NCI-H524 treated with DMSO at 0.1 percent for 48 hours (cell line): ENCODE measurements around the gene CLSTN2.

Experiments
- DNase-seq: peaks from one replicate; lab custom pipeline; 2025; lab: John Stamatoyannopoulos, UW

CLSTN2 gene

DNA sequence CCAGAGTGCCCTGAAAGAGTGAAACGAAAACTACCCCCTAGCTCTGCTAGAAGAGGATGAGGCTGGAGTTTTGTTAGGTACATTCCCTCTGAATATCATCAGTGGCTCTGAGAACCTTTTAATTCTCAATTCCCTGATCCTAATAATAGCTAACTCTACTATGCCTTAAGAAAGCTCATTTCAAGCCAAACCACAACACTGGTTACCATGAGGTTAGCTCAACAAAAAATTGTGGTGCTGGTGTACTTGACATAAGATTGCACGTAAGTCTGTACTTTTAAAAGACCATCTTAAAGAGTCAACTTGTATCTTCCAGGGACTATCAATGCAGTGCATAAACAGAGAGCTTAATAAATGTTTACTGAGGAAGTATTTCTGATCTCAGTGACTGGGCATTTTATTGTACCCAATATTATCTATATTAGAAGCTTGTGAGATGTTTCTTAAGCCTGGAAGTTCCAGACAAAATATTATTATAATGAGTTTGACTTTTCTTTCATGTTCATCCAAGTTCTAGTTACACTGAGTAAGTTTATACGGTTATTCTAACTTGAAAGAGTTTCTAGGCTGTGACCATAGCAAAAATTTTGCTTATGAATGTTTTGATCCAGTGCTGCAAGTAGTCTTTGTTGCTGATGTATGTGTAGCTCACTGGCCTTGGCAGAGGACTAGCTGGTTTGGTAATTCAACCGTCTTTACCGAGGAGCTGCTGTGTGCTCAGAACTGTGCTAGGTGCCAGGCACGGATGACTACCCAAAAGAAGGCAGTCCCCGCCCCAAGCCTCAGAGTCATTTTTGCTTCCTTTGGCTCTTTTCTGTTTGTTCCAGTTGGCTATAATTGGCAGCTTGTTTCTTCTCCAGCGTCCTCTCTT lies 408.5 kb downstream of the CLSTN2 start:
- DNase-seq: no peak

DNA sequence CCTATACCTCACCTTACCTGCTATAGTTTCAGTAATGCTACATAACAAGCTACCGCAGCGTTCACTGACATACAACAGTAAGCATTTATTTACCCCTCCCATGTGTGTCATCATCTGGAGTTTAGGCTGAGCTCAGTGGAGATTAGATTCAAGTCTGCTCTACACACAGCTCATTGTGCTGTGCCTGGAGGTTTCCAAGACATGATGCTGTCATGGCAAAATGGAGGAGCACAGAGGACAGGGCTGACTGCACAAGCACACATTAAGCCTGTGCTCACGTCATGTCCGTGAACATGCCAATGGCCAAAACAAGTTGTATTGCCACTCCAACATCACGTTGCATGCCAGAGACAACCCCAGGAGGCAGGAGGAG lies 409.1 kb downstream of the CLSTN2 start:
- DNase-seq: no peak

DNA sequence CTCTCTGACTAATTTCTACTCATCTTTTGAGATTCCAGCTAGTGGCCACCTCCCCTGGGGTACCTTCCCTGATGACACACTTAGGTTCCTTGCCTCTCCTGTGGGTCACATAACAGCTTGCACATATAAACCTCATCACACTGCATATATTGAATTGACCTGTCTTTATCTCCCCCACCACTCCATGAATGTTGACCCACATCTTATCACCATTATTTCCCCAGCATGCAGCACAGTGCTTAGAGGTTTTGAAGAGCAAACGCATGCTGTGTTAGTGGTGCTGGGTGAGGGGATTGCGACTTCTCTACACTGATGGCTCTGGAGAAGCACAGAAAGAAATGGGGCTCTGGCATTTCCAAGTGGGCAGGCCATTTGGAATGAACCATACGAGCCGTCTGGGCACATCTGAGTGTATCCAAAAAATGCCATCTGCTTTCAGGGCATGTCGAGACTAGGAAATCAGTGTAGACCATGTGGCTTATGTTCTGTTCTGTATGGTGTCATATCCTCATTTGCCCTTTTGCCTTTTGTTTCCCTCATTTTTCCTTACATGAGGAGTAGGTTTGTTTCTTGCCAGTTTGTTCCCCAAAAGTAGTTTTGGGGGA lies 409.7 kb downstream of the CLSTN2 start:
- DNase-seq: peak; percentile 74

DNA sequence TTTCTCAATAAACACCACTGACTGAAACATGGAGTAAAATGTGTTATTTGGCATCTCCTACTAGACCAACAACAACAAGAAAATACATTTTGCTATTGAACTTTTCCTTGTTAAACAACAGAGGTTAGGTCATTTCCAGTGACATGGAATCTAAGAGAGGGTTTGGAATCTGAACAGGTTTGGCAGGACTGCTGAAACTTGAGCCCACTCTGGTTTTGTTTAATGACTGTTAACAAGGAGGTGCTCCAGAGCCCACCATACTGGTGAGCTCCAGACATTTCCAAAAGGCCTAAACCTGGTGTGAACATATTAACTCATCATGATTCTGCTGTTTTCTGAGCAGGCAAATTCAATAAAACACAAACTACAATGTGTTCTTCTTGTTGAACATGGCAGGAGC lies 412.2 kb downstream of the CLSTN2 start:
- DNase-seq: no peak

DNA sequence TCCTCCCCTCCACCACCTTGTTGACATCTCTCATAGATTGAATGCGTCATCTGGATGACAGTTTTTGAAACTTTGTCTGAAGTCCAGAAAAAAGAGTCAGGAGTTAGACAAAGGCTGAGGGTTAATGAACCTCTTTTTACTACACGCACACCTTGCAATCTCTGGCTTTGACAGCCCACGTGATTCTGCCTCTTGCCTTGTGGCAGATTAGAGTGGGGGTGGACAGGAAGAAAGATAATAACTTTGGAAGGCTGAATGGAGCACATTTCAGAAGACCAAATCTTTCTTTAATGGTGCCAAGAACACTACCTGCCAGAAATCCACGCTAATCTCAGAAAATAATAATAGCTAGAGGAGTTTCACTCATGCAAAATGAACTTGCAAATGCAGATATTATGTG lies 415.0 kb downstream of the CLSTN2 start:
- no peak for DNase-seq

DNA sequence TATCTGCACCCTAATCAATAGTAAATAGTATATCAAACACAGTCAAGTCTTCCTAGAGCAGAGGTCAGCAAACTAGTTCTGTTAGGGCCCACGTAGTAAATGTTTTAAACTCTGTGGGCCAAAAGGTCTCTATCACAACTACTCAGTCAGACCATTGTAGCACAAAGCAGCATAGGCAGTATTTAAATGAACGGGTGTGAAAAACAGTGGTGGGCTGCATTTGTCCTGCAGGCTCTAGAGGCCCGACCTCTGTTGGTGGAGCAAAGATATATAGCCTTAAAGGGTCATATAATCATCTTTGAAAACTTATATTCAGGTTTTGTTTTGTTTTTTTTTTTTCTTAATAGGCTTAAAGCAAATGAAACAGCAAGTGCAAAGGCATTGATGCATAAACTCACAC lies 416.5 kb downstream of the CLSTN2 start:
- no peak for DNase-seq

DNA sequence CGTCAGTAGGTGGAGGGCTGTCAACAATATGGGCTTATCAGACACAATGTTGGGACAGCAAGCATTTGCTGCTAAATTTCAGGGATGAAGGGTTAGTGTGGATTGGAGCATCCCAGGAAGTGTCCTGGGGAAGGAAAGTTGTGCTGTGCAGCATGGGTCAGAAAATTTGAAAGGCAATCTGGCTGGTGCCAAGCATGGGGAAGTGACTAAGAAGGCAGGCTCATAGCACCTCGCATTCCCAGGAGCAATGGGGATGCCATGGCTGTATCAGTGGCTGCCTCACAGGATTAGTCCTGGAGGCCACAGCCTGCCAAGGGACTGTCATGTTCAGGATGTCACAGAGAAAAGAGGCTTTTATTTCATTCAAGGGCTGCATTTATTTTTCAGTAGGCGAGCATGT lies 420.5 kb downstream of the CLSTN2 start:
- no peak for DNase-seq

DNA sequence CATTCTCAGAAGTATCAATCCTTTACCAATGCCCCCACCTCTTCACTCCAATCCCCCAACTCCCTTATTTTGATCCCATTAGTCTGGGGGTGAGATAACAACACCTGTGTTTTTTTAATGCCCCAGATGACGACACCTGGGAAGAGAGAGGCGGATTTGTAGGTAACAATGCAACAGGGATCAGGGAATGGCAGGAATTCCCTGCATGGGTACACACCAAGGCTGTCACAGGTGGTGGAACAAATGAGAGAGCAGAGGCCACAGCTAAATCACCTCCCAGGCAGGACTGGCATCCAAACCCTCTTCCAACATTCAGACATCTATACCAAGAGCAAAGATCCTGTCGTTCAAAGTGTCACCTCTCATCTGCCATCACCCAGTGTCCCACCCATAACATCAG lies 423.7 kb downstream of the CLSTN2 start:
- DNase-seq: no peak

DNA sequence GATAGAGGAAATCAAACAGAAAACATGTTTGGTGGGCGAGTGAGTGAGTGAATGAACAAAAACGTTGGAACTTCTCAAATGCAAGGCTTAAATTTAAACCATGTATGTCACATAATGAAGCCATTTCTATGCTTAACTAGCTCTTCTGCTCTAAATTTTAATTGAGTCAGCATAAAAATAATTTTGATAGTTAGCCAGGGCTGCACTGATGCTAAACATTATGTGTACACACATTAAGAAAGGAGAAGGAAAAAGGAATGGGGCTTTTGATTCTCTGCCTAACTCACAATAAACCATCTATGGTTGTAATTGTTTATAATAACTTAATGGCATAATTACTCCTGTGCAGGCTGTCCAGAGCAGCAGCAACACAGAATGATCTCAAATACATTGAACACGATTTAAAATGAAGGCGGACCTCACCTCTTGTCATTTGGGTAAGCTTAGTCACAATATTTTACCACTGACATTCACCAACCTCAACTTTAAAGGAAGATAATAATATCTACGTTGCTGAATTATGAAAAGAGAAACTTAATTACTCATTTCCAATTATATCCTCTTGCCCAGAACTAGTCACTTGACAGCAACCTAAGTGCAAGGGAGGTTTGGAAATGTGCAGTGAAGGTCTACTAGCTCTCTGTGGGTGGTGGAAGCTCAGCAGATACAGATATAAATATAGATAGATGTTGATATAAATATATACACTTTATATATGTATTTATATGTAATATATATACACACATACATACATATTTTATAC lies 424.4 kb downstream of the CLSTN2 start:
- no peak for DNase-seq

DNA sequence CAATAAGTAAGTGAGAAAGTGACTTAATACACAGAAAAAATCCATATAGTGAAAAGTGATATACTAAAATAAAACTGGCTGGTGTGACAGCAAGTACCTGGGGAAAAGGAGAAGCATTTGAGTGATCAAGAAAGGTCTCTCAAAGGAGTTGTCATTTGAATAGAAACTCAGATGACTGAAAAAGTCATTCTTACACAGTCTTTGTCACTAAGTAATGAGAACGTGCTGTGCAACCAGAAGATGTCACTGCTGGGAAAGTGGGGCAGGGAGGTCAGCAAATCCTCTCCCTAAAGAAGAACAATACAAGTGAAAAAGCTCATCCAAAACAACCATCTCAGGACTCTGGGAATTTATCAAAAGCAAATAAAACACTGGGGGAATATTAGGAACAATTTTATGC lies 425.3 kb downstream of the CLSTN2 start:
- no peak for DNase-seq

DNA sequence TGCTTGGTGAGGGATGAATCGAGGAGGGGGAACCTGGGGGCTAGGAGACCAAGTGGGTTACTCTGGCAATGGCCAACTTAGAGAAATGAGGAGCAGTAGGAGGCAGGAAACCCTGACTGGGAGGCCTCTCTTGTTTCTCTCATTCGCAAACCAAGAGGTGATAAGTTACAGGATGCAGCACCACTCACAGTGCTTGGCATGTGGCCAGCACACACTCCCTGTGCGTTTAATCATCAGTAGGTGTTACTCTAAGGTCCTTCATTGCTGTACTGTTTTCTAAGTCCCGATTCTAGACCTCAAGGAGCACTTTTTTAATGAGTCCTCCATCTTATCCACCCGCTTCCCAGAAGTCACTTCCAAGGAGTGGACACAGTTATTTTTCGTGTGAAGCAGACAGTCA lies 428.8 kb downstream of the CLSTN2 start:
- no peak for DNase-seq

DNA sequence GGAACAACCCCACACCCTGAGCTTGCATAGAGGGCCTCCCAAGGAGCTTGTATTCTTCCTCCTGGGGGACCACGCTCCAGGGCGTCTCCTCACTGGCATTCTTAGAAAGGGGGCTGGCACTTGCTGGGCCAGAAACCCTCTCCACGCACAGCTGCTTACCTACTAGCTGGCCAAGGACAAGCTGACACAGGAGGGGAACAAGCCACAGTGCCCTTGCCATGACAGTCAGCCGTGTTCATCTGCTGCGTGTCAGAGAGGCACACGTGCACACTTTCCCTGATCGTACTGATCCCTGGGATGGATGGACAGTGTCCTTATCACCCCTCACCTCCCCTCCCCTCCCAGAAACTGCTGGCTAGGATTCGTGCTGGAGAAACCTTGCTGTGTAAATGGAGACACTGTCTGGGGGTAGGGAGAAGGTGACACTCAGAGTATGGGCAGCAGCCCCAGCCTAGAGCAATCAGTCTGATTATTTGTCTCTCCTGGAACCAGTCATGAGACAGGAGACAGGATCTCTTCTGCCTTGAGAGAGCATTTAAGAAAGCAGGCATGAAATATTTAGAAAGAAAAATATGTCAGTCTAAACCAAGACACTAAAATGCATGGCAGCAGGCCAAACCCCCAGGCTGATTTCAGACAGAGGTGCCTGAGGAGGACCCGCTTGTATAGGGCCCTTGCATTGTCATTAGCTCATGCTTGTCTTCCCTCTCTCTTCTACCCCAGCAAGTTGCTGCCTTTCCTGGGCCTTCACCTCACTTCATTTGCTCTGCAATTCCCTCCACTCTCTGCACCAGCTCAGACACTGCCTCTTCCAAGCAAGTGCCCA lies 431.1 kb downstream of the CLSTN2 start:
- DNase-seq: no peak

DNA sequence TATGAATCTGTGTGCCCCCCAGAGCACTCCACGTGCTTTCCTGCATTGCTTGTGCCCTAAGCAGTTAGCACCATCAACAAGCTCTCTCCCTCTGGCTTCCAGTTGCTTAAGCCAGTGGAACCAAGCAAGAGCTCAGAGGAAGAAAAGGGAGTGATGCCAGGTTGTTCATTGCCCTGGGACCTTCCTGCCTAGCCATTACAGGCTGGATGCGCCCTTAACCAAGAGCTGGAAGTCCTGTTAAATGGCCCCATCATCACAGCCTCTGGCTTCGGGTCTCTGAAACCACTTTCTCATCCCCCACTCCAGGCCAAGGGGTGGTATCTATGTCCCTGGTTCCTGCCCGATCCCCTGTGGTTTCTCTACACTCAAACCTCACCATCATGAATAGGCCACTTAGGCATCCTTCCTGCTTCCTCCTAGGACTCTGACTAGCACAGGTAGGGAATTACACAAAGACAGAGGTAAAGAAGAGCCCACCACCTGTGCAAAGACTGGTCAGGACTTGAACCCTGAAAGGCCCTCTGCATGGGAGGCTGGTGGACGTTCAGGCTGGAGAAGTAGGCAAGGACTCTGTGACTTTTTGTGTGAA lies 433.3 kb downstream of the CLSTN2 start:
- DNase-seq: no peak

DNA sequence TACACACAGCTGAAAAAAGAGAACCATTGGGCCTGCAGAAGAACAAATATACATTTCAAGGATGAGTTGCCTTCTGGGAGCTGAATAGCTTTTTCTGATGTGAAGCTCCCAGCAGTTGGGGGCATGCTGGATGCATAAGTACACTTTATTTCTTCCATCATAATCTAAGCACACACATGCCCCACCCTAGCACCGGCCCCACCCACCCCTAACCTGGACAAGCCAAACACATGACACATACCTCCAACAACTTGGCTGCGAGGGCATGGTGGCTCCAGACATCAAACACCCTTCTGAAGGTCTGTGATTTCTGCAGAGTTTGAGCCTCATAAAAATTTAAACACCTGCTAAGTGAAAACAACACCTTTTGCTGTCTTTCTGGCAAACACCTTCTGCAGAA lies 435.7 kb downstream of the CLSTN2 start:
- no peak for DNase-seq

DNA sequence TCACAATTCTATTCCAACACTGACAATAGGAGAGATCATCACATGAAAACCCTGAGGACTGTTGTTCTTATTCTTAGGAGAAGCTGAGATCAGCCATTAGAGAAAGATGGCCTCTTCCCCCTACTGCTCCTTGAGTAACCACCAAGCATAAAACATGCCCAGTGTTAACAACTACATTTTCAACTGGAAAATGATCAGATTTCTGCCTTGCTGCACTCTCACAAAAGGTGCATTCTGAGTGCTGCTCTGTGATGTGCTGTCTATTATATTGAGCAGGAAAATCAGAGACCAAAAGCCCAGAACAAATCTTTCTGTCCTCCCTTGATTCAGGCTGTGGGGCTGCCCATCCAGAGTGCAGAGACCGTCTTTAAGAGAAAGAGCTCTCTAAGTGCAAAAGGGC lies 438.2 kb downstream of the CLSTN2 start:
- no peak for DNase-seq

DNA sequence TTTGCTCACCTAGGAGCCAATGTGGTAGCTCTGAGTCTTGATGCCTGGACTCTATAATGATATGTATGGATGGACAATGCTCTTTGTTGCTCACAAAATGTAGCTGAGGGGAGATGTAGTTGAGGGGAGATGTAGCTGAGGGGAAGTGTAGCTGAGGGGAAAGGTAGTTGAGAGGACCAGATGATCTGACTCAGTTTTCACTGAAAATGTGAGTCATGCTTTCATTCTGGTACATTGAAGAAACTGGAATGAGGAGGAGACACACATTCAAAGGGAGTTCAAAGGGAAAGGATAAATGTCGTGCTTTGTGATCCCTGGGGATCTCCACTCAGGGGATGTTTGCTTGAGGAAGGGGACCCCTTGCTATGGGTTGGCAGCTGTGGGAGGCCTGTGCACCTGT lies 440.0 kb downstream of the CLSTN2 start:
- DNase-seq: no peak

DNA sequence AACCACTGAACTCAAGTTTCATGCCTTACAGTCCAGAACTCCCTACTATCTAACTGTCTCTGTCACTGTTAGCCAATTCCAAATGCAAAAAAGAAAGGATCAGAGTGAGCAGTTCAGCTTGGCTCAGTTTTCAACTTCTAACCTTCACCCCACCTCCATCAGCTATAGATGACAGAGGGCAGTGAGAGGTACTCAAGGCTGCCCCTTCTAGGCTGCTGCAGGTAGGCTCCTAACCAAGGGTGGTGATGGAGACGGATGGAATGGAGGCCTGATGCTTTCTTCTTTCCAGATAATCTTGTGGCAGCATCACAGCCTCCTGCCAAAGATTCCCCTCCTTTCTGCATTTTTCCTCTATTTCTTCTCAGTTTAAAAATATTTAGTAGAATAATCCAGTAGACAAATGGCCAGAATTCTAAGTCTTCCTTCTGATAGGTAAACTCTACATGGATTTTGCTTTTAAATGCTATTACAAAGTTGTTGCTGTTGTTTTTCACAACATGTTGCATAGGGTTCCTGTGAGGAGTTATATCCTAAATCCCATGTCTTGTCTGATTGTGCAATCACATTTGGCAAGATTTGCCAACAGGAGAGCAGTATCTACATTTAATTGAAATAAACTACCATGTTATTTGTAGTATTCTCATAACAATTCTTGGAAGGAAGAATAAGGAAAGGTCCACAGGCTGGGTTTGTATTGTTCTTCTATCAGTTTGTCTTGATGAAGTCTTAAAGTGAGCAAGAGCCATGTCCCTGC lies 441.3 kb downstream of the CLSTN2 start:
- DNase-seq: no peak

DNA sequence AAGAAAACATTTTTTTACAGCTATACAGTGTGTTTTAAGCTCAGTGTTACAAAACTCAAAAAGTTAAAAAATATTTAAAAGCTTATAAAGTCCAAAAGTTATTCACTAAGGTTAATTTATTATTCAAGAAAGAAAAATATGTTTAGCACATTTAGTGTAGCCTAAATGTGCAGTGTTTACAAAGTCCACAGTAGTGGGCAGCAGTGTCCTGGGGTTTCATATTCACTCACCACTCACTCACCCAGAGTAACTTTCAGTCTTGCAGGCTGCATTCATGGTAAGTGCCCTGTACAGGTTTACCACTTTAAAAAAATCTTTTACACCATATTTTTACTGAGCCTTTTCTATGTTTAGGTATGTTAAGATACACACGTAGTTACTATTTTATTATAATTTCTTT lies 442.7 kb downstream of the CLSTN2 start:
- no peak for DNase-seq

DNA sequence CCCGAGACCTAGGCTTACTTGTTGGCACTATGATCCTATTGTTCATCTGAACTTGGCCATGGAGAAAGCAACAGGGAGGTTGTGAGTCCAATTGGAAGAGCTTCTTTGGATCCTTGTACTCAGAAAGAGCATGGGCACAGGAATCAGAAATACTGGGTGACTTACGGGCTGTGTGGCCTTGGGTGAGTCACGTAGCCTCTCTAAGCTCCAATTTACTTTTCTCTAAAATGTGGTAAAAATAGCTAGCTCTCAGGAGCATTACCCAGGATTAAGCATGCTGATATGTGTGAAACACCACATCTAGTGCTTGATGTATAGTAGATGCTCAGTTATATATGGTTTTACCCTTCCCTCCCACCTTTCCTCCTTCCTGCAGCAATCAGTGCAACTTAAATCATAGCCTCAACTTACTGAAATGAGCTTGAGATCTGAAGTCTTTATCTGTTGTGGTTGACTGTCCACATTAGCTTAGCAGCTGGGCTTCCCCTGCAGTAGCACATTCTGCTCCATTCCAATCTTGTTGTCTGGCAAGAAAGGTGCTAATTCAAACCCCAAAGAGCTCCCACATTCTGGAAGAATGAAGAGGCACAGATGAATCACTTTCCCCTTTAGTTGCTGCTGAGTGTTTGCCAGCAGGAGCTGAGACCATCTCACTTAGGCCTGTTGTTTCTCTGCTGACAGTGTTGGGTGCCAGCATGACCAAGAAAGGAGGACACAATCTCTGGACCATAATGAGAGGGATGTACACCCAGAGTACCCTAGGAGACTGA lies 443.8 kb downstream of the CLSTN2 start:
- DNase-seq: no peak

DNA sequence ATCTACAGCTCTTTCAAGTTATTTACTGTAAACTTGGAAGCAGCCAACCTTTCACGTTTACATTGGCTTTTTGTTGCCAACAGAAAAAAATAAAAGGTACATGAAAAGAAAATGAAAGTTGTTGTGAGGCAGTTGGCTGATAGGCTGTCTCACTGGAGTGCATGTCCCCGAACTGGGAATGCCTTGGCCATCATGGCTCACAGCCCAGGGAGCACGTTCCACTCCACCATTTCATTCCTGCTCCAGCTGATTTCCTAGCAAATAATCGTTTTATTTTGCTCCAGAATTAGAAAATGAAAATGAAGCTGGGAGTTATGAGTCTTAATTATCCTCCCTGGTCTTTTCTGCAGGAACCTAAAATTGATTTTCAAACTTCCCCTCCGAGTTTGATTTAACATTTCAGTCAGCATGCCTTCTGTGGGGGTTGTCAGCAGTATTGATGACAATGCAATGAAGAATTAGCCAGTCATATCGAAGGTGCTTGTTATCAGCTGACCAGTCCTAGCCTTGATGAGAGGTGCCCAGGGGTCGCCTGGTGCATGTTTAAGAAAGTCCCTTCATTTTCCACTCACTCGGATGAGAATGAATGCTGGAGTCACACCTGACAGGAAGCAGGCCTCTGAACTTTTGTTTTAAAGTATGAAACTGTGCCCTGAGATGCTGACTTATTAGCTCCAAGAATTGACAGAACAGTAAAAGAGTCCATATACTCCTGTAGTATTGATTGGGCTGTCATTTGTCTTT lies 449.2 kb downstream of the CLSTN2 start:
- no peak for DNase-seq
